Forelimb muscle (tissue), 1 donor: ENCODE data around the gene FHAD1. TPM values are rescaled to one million over a fixed set of nuclear protein-coding genes. Genes with fewer than 3 reads are reported as not detected.

Experiments used
- DNase-seq: peaks from one replicate; pipeline ENCODE4 v3.0.0-alpha.2; 2013; ENCODE audit warnings: low read depth
- polyA plus RNA-seq: library from polyadenylated mRNA; unstranded; fragments of 120-200 nt; gene quantifications from one replicate; pipeline ENCODE4 v1.2.1, GENCODE V29; 2013; ENCODE audit not compliant: insufficient read length

Gene FHAD1
- polyA plus RNA-seq, 1 donor, result 1.9 TPM

- no peak for DNase-seq
Observed at GRCh38 chr1:15435239-15436077, 188.4 kb downstream of the FHAD1 start.

- no peak for DNase-seq
Observed at GRCh38 chr1:15436881-15437442, 189.9 kb downstream of the FHAD1 start.

GRCh38 chr1:15439325-15439724 lies 192.3 kb downstream of the FHAD1 start:
- no peak for DNase-seq

GRCh38 chr1:15440357-15440756 lies 193.3 kb downstream of the FHAD1 start:
- DNase-seq, result no peak

GRCh38 chr1:15441247-15441646 lies 194.2 kb downstream of the FHAD1 start:
- DNase-seq, result no peak

- no peak for DNase-seq
Observed at GRCh38 chr1:15442119-15442518, 195.1 kb downstream of the FHAD1 start.

- DNase-seq, result no peak
Observed at GRCh38 chr1:15442759-15443158, 195.7 kb downstream of the FHAD1 start.

GRCh38 chr1:15443281-15443680 lies 196.3 kb downstream of the FHAD1 start:
- DNase-seq, result no peak

GRCh38 chr1:15444468-15445389 lies 197.7 kb downstream of the FHAD1 start:
- no peak for DNase-seq

- DNase-seq, result no peak
Observed at GRCh38 chr1:15445390-15446122, 198.5 kb downstream of the FHAD1 start.

- DNase-seq, result no peak
Observed at GRCh38 chr1:15446212-15446611, 199.2 kb downstream of the FHAD1 start.

Other genes starting within 250 kb of the FHAD1 start
- 9.9 TPM for gene TMEM51, start 93.5 kb upstream of the FHAD1 start, polyA plus RNA-seq
- gene EFHD2, start 162.7 kb downstream of the FHAD1 start, polyA plus RNA-seq, result 28.8 TPM
- 1.1 TPM for gene CTRC, start 191.2 kb downstream of the FHAD1 start, polyA plus RNA-seq
- gene CELA2A, start 209.5 kb downstream of the FHAD1 start, polyA plus RNA-seq, result 0.35 TPM
- 3.1 TPM for gene CELA2B, start 228.9 kb downstream of the FHAD1 start, polyA plus RNA-seq